Upper lobe of left lung (tissue), 4 donors: ENCODE measurements around the gene PLEKHG4B.

Experiments used
- CTCF ChIP-seq, 6 experiments: fragments of 450-650 bp in 4 of 6; fragments of 200-600 bp in 2 of 6; sonication (generic) in 2 of 6; IDR thresholded peaks; one replicate each; pipeline ENCODE4 v1.5.1; 2016 to 2019; ENCODE audit warnings: antibody characterized with exemption in 6 of 6
- POLR2A ChIP-seq, 4 donors: fragments of 450-650 bp; IDR thresholded peaks; one replicate each; pipeline ENCODE4 v1.5.1; 2016 to 2017; ENCODE audit warnings: antibody characterized with exemption in 4 of 4, mild to moderate bottlenecking in 2 of 4

GRCh38 chr5:143041-143440 lies 51.1 kb downstream of the PLEKHG4B start:
- TF ChIP-seq CTCF (IDR thresholded peaks at IDR 0.05), result no peak
- no peak for TF ChIP-seq POLR2A (IDR thresholded peaks at IDR 0.05)
